Left lung (tissue), 10 donors: ENCODE results near the gene FEM1B. TPM values are rescaled to one million over a fixed set of nuclear protein-coding genes. Genes with fewer than 3 reads are reported as not detected.

Experiments used
- ATAC-seq: fragments of 200-7000 bp; cut with Tn5 transposase; one replicate; pipeline ENCODE4 v1.9.1; 2020; ENCODE audit warnings: moderate library complexity
- DNase-seq, 4 donors: peaks; one replicate each; pipeline ENCODE4 v3.0.0-alpha.2; 2013 to 2020
- H3K27ac ChIP-seq, 2 donors: fragments of 200-600 bp; sonication (generic) in 1 of 2; one replicate each; pipeline versions ENCODE4 v1.5.0 to v1.8.0; 2020 to 2021
- H3K27me3 ChIP-seq, 2 donors: fragments of 200-600 bp; sonication (generic) in 1 of 2; one replicate each; pipeline versions ENCODE4 v1.5.0 to v1.8.0; 2020 to 2021
- H3K36me3 ChIP-seq, 2 donors: fragments of 200-600 bp; sonication (generic) in 1 of 2; one replicate each; pipeline versions ENCODE4 v1.5.0 to v1.8.0; 2020 to 2021
- H3K4me1 ChIP-seq, 2 donors: fragments of 200-600 bp; one replicate each; pipeline ENCODE4 v1.8.0; 2021
- H3K4me3 ChIP-seq, 2 donors: fragments of 200-600 bp; sonication (generic) in 1 of 2; one replicate each; pipeline versions ENCODE4 v1.5.0 to v1.8.0; 2020 to 2021; ENCODE audit warnings: mild to moderate bottlenecking in 1 of 2
- H3K9me3 ChIP-seq, 2 donors: fragments of 200-600 bp; sonication (generic) in 1 of 2; one replicate each; pipeline versions ENCODE4 v1.5.0 to v1.8.0; 2020 to 2021
- intact Hi-C, 2 donors: fragments of 100-400 bp; cut with DNase I; formaldehyde crosslinking; loops; one replicate each; pipeline versions ENCODE4 v1.11.2 to v1.14.2; 2022
- polyA plus RNA-seq, 6 donors: library from polyadenylated mRNA; unstranded; fragments of 120-200 nt; gene quantifications; one replicate each; pipeline ENCODE4 v1.2.1, GENCODE V29; 2013; ENCODE audit not compliant: insufficient read length in 6 of 6
- total RNA-seq, 2 donors: library from RNA; stranded (reverse); fragmentation: NEBNext Ultra II Directional; extraction: Animal tissue kit (Norgen Biotek cat#: 25700); gene quantifications; one replicate each; pipeline ENCODE4 v1.2.1, GENCODE V29; 2021
- TF ChIP-seq, protein P1 (sequence below), 2 donors: fragments of 200-600 bp; sonication (generic) in 1 of 2; IDR thresholded peaks; one replicate each; pipeline versions ENCODE4 v1.5.0 to v1.8.0; 2021; ENCODE audit warnings: antibody characterized with exemption in 2 of 2
- donor health status: DM: no; HTN: yes; CAD: no.
- donor health status: DM: no; HTN: no; CAD: no.

The FEM1B gene
- total and polyA plus RNA-seq, 8 donors: 44.1 to 57.2 (median 50.4) TPM

- TF ChIP-seq, protein P1, sequence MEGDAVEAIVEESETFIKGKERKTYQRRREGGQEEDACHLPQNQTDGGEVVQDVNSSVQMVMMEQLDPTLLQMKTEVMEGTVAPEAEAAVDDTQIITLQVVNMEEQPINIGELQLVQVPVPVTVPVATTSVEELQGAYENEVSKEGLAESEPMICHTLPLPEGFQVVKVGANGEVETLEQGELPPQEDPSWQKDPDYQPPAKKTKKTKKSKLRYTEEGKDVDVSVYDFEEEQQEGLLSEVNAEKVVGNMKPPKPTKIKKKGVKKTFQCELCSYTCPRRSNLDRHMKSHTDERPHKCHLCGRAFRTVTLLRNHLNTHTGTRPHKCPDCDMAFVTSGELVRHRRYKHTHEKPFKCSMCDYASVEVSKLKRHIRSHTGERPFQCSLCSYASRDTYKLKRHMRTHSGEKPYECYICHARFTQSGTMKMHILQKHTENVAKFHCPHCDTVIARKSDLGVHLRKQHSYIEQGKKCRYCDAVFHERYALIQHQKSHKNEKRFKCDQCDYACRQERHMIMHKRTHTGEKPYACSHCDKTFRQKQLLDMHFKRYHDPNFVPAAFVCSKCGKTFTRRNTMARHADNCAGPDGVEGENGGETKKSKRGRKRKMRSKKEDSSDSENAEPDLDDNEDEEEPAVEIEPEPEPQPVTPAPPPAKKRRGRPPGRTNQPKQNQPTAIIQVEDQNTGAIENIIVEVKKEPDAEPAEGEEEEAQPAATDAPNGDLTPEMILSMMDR (IDR thresholded peaks at IDR 0.05): no peak
- DNase-seq: no peak
- no peaks in the 10 kb centered on the region for H3K36me3 ChIP-seq
- intact Hi-C loops: no loop called here
- H3K4me1 ChIP-seq: no peaks in the 10 kb centered on the region
- H3K27me3 ChIP-seq: no peaks in the 10 kb centered on the region
- H3K9me3 ChIP-seq: no peaks in the 10 kb centered on the region
- no peak overlapping the region for H3K27ac ChIP-seq
- ATAC-seq: no peak
- no peak overlapping the region for H3K4me3 ChIP-seq
Observed at GRCh38 chr15:68315035-68315434, 37.5 kb downstream of the FEM1B start.

DNA sequence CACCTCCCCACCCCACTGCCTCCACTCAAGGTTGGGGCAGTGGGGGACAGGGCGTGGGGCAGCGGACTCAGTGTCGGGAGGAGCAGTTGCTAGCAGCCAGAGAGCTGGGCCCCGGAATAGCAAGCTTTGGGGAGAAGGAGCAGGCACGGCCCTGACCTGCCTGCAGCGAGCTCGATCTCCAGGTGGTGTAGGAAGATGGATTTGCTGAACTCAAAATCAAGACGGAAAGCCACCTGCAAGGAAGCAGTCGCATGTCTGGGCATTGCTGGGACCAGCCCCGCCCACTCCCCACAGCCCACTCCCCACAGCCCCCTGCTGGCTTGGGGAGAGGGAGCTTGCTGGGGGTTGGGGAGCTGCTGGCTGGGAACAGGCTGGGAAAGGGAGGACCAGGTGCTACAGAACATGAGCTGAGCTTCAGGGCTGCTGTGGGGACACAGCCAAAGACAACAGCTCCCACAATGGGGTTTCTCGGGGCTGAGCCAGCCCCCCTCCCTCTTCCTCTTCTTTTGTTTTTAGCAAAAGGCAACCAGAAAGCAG lies 38.0 kb downstream of the FEM1B start:
- peak in 2 of 4 donors; percentile 21 to 65 for DNase-seq

GRCh38 chr15:68316061-68316804 lies 38.7 kb downstream of the FEM1B start:
- TF ChIP-seq, protein P1 (IDR thresholded peaks at IDR 0.05): no peak
- Histone ChIP-seq H3K4me1 (no peaks in the 10 kb centered on the region), H3K4me3 (no peak overlapping the region), H3K27ac (no peak overlapping the region), H3K36me3 (no peaks in the 10 kb centered on the region), H3K27me3 (no peaks in the 10 kb centered on the region), H3K9me3 (no peaks in the 10 kb centered on the region)
- ATAC-seq: no peak
- DNase-seq: peak in 2 of 4 donors; percentile 20 to 61
- intact Hi-C loops: no loop called here

More for the DNA sequence above, 38.0 kb downstream of the FEM1B start:
- no peak overlapping the region for H3K4me3 ChIP-seq
- TF ChIP-seq, protein P1 (IDR thresholded peaks at IDR 0.05): no peak
- H3K36me3 ChIP-seq: no peaks in the 10 kb centered on the region
- no peaks in the 10 kb centered on the region for H3K9me3 ChIP-seq
- H3K27ac ChIP-seq: no peak overlapping the region
- no peaks in the 10 kb centered on the region for H3K27me3 ChIP-seq
- no peak for ATAC-seq
- no peaks in the 10 kb centered on the region for H3K4me1 ChIP-seq
- intact Hi-C loops: no loop called here

- Histone ChIP-seq H3K4me1 (no peaks in the 10 kb centered on the region), H3K36me3 (no peaks in the 10 kb centered on the region), H3K27me3 (no peaks in the 10 kb centered on the region), H3K4me3 (no peak overlapping the region), H3K27ac (no peak overlapping the region), H3K9me3 (no peaks in the 10 kb centered on the region)
- TF ChIP-seq, protein P1 (IDR thresholded peaks at IDR 0.05): no peak
- intact Hi-C loops: no loop called here
- ATAC-seq: no peak
- peak in 2 of 4 donors; percentile 9 to 42 for DNase-seq
Observed at GRCh38 chr15:68317281-68318007, 39.9 kb downstream of the FEM1B start.
